Measurements from ENCODE around the gene SMPD2.

DNA sequence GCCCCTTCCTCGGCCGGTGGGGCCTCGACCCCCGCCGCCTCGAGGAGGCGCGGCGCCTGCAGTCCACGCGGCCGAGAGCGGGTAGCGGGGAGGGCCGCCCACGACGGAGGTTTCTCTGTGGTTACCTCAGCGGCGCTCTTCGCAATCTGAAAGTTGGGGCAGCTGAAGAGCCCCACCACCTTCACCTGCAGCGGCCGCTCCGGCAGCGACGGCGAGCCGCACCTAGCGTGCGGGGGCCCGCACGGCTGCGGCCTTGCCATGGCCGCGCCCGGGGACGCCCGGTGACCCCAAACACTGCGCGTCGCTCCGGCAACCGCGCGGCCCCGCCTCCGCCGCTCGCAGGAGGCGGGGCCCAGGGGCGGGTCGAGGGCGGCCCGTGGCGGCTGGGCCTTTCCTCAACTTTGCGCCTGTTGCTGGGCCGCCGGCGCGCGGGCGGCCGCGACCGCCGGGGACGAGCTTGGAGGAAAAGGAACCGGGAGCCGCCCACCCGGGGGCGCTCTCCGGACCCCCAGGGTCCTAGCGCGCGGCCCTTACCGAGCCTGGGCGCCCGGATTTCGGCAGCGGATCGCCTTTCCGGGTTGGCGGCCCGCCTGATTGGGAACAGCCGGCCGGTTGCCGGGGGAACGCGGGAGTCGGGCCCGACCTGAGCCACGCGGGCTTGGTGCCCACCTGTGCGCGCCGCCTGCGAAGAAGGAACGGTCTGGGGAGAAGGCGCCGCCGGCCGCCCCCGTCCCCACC is at the start of gene SMPD2, which contains the start of gene PPIL6:
- TF ChIP-seq, protein P1, sequence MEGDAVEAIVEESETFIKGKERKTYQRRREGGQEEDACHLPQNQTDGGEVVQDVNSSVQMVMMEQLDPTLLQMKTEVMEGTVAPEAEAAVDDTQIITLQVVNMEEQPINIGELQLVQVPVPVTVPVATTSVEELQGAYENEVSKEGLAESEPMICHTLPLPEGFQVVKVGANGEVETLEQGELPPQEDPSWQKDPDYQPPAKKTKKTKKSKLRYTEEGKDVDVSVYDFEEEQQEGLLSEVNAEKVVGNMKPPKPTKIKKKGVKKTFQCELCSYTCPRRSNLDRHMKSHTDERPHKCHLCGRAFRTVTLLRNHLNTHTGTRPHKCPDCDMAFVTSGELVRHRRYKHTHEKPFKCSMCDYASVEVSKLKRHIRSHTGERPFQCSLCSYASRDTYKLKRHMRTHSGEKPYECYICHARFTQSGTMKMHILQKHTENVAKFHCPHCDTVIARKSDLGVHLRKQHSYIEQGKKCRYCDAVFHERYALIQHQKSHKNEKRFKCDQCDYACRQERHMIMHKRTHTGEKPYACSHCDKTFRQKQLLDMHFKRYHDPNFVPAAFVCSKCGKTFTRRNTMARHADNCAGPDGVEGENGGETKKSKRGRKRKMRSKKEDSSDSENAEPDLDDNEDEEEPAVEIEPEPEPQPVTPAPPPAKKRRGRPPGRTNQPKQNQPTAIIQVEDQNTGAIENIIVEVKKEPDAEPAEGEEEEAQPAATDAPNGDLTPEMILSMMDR (conservative IDR thresholded peaks at IDR 0.05) = no peak; the same call in 1 of the 2 replicates
- peak; percentile 84 for TF ChIP-seq ZFX (IDR thresholded peaks at IDR 0.05)

All from C4-2B (cell line).